ENCODE data around the gene DENND4A.

DNA sequence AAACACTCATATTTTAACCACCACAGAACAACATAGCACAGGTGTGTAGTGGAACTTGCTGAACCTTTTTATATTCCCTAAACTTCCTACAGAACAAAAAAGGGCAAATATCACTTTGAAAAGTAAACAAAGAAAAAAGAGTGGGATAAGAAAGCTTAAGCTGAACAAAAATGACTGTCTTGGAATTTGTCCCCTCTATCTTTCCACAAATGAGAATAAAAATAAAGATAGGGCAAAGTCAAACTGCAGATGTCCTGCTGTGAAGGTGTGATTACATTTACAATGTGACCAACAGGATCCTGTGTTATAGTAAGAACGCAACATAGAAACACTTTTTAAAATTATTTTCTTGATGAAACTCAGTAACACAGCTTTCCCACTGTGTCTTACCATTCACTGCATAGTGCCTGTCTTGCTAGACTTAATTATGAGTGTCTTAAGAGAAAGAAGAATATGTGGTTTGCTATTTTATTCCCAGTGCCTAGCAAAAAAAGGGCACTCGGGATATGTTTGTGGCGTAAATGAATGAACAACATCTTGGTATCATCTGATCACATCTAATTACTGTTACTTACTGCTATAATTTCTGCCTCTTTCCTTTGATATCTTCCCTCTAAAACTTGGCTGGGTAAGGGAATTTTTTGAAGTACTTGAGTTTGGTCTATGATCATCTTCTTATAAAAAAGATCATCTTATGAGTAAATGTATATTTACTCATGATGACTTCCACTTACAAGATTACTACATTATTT, 67.5 kb downstream of the DENND4A start:
- TF ChIP-seq, protein P1, sequence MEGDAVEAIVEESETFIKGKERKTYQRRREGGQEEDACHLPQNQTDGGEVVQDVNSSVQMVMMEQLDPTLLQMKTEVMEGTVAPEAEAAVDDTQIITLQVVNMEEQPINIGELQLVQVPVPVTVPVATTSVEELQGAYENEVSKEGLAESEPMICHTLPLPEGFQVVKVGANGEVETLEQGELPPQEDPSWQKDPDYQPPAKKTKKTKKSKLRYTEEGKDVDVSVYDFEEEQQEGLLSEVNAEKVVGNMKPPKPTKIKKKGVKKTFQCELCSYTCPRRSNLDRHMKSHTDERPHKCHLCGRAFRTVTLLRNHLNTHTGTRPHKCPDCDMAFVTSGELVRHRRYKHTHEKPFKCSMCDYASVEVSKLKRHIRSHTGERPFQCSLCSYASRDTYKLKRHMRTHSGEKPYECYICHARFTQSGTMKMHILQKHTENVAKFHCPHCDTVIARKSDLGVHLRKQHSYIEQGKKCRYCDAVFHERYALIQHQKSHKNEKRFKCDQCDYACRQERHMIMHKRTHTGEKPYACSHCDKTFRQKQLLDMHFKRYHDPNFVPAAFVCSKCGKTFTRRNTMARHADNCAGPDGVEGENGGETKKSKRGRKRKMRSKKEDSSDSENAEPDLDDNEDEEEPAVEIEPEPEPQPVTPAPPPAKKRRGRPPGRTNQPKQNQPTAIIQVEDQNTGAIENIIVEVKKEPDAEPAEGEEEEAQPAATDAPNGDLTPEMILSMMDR (IDR thresholded peaks at IDR 0.05) = no peak
- no peak for TF ChIP-seq POLR2A (IDR thresholded peaks at IDR 0.05)
- TF ChIP-seq POLR2AphosphoS5 (IDR thresholded peaks at IDR 0.05) = no peak
